OCI-M2 (cell line): ENCODE measurements around the gene C16orf96.

Experiments used
- DNase-seq: peaks from one replicate; lab custom pipeline; 2025; ENCODE audit not compliant: unreplicated experiment; lab: John Stamatoyannopoulos, UW

The C16orf96 gene

DNA sequence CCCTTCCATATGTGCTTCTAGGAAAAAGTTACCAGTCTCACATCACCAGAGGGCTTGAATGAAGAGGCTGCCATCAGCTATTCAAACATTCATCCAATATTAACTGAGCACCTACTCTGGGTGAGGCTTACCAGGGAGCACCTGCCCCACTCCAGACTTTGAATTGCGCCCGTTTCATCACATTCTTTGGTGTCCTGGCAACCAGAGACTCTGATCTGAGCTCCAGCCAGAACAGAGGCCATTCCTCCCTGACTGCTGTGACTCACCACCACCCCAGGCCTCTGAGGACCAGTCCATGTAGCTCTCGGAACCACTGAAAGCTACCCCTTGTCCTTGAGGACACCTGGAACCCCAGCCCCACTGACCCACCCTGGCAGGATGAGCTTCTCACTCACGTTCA is at the start of gene C16orf96:
Gene C16orf96, plus strand, starts transcription at position 229 of the 400 bp plus-strand sequence. Its CDS starts 150 bp downstream, at position 379.
- DNase-seq = no peak

DNA sequence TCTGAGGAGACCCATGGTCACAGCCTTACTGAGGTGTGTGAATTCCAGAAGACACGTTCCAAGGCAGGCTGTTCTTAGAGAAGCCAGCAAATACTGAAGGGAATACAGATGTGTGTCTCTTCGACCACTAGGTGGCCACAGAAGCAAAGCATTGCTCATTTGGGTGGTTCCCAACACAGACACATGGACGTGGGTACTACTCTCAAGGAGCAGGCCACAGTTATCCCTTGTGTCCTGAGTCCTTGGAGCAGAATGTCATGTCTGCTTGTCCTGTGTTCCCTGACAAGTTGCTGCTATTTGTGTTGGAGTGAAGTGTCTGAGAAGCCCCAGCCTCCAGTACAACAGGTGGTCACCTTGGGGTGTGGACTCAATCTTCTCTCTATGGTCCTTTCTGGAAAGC is 49.7 kb upstream of the C16orf96 start:
- no peak for DNase-seq

DNA sequence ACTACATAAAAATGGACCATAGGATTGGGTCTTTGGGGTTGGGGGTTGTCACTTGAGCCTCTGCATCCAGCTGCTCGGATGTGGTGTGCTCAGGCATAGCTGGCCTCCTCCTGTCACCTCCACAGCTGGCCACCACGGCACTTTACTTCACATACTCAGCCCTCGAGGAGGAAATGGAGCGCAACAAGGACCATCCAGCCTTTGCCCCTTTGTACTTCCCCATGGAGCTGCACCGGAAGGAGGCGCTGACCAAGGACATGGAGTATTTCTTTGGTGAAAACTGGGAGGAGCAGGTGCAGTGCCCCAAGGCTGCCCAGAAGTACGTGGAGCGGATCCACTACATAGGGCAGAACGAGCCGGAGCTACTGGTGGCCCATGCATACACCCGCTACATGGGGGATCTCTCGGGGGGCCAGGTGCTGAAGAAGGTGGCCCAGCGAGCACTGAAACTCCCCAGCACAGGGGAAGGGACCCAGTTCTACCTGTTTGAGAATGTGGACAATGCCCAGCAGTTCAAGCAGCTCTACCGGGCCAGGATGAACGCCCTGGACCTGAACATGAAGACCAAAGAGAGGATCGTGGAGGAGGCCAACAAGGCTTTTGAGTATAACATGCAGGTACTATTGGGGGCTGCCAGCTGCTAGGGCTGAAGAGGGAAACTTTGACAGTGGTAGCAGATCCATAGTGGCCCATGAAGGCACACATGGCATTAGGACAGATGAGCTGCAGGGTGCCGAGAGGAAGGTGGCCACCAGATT is 48.4 kb upstream of the C16orf96 start:
- DNase-seq = no peak

DNA sequence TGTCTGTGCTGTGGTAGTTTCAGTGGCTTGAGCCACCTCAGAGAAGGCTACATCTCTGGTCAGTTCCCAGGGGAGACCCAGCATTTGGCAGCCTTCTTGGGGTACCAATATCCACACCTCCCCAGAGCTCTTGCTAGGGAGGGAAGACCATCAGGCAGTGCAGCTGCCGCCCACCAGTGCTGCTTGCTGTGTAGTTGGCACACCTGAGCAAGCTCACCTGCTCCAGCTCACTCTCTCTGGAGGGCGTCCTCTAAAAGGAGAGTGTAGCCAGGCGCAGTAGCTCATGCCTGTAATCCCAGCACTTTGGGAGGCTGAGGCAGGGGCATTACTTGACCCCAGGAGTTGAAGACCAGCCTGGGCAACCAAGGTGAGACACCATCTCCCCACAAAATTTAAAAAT is 47.3 kb upstream of the C16orf96 start:
- DNase-seq = no peak

DNA sequence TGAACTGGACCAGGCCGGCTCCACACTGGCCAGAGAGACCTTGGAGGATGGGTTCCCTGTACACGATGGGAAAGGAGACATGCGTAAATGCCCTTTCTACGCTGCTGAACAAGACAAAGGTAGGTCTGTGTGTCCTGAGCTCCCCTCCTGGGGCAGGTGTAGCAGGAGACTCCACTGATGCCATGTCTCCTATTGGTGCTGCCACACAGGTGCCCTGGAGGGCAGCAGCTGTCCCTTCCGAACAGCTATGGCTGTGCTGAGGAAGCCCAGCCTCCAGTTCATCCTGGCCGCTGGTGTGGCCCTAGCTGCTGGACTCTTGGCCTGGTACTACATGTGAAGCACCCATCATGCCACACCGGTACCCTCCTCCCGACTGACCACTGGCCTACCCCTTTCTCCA is 46.7 kb upstream of the C16orf96 start:
- DNase-seq = no peak

DNA sequence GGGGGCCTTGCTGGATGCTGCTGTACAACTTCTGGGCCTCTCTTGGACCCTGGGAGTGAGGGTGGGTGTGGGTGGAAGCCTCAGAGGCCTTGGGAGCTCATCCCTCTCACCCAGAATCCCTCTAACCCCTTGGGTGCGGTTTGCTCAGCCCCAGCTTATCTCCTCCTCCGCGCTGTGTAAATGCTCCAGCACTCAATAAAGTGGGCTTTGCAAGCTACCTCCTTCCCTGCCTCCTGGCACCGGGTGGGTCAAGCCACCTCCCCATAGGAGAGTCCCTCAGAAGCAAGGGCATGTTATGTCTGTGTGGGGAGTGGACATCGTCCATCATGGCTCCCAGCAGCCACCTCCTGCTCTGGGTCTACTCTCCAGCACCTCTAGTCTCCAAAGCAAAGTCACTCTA is 46.0 kb upstream of the C16orf96 start:
- no peak for DNase-seq

DNA sequence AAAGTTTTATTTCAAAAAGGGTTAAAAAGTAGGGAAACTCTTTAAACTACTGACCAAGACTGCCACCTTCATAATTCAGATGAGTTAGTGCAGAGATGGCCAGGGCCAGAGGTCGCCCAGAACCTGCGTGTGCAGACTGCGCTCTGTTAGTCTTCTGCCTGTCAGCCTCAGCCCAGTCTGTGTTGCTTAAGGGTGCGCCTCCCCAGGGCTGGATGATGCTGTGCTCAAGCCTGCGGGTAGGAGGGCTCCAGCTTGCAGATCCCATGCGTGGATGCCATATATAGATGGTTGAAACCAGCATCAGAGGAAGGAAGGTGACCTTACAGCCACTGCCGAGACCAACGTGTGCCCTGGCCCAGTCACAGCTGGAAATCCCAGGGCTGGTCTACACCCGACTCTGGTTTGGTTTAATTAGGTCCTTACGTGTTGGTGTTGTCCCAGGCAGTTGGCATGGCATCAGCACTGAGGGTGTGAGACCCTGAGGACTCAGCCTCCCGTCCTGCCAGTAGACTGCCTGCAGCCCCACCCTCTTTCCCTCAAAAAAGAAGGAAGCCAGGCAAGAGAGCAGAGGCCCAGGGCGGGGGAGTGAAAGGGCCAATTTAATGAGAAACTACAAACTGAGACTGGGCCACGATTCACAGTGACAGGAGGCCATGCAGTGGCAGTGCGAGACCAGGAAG is 45.3 kb upstream of the C16orf96 start:
- DNase-seq = no peak

DNA sequence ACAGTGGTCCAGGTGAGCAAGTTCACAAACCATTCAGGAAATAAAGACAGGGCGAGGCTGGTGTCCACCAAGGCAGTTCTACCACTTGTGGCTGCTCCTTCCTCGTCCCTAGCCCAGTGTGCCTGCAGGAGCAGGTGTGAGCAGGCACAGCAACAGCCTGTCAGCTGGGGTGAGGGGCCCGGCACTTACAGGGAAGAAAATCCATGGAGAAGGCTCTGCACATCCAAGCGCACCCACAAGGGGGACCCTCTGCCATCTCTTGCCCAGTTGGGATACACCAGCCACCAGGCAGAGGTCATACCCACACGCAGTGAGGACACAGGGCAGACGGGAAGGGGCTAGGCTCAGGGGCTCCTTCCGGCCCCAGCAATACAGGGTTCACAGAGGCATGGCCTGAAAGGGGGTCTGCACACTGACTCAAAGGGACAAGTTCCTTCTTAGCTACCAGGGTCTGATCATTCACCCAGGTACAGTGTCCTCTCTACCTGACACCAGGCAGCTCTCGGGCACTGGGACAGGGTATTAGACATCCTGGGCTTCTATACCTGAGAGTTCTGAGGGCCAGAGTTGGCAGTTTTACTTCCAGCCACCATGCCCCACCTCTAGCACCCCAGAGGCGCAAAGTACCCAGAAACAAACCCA is 44.6 kb upstream of the C16orf96 start:
- no peak for DNase-seq

DNA sequence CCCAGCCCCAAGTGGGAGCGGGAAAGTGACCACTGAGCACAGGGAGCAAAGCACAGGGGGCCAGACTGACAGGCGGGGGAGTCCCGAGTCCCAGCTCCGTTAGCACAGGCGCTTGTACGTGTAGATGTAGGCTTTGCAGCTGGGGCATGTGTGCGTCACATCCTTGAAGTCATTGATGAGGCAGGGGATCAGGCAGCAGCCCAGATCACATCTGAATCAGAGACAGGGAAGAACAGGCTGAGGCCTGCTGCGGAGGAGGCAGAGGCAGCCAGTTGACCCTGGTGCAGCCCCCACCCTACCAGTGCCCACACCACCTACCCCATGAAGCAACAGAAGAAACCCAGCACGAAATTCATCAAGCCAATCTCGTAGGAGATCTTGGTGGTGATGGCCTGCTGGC is 43.7 kb upstream of the C16orf96 start:
- DNase-seq = no peak

DNA sequence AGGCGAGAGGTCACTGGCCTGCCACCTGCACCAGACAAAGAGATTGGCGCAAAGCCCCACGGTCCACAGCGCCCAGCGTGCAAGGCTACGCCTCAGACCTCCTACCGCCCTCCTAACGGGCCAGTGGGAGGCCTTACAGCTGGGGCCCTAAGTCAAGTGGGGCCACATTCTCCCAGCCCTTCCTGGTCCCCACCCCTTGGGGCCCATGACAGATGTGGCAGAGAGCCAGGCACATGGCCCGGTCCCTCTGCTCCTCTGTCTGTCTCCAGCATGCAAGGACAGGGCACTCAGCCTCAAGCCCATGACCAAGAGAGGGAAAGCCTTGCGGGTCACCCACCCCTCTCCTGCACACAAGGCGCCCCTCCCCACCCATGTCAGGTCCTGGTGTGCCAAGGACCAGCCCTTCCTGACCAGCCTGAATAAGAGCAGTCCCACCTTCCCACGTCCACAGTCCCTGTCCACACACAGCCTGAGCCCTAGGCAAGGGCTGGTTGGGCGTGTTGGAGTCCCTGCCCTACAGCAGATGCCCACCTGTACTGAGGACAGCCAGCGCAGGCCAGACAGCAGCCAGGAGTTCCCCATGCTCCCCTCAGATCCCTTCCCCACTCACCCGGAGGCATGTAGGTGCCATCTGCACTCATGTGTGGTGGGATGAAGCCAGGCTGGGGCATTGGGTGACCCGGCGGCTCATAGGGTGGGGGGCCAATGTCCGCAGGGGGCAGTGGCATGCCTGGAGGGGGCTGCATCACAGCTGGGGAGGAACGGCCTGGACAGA is 42.9 kb upstream of the C16orf96 start:
- no peak for DNase-seq

DNA sequence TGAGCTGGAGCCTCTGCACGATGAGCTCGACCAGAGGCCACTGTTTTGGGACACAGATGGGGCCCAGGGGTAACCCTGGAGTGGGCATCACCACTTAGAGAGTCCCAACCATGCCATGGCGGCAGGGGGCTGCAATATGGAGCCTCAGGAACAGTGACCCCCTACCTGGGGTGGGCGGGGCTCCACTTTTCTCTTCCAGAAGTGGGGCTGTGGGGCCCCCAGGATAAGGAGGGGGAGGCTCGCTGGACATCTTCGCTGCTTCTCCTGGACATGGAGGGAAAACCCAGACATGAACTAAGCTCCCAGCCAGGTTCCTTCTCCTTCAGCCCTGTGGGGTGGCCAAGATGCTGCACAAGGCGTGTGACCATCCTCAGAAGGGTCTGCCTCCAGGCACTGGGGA is 42.3 kb upstream of the C16orf96 start:
- no peak for DNase-seq

DNA sequence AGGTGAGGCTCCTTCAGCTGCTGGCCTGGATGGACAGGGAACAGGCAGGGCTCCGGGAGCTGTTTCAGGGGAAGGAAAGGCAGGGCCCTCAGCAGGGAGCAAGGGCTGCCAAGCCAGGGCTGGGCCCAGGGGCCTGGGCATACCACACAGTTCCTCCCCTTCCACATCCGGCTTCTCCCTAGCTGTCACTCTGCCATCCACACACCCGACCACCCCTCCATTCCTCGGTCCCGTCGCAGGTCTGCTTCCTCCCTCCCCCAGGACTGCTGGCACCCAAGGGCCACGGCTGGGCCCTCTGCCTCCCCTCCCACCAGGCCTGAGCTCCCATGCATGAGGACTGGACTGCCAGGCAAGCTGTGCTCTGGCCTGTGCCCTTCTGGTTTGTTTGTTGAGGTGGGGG is 41.5 kb upstream of the C16orf96 start:
- DNase-seq = no peak

DNA sequence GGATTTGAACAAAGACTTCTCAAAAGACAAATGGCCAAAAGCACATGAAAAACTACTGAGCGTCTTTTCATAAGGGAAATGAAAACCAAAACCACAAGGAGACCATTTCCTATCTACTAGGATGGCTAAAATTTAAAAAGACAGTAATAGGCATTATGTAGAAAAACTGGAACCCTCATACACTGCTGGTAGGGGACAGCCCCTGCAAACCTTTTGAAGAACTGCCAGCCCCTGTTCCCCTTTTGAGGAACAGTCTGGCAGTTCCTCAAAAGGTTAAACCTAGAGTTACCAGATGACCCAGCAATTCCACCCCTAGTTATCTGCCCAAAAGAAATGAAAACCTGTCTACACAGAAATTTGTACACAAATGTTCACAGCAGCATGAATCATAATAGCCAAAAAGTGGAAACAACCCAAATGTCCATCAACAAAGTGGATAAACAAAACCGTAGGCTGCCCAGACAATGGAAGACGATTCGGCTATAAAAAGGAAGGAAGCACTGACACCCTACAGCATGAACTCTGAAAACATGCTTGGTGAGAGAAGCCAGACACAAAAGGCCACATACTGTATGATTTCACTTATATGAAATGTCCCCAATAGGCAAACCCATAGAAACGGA is 40.4 kb upstream of the C16orf96 start:
- DNase-seq = no peak

DNA sequence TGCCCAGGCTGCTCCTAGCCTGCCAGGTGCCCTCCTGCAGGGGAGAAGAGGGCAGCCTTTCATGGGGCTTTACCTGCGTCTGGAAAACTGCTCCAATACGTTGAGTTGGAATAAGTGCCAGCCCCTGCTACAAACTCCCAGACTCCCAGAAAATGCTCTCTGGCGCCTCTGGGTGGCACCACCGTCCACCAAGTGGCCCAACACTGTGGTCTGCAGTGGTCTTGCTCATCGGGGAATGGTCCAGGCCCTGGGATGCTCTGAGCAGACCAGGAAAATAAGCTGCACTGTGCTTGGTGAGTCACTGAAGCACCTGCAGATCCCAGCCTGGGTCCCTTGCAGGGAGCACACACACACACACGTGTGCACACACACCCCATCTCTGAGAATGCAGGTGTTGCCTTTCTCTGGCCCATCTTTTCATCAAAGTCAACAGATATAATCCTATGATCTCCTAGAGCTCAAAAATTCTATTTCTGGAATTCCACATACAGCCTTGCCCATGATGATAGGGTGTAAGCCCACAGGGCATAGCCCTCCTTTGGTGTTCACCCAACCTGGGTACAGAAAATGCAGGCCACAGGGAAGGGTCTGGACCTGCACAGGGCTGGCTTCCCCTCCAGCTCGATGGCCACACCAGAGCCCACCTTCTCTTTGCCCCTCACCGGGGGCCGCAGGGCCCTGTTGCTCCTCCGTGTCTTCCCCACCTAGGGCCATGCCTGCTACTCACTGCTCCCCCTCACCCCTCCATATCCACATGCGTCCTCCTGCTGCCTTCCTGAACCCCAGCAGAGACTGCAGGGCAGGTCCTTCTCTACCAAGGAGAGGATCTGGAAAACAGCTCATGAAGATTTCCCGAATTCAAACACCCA is 38.1 kb upstream of the C16orf96 start:
- no peak for DNase-seq

DNA sequence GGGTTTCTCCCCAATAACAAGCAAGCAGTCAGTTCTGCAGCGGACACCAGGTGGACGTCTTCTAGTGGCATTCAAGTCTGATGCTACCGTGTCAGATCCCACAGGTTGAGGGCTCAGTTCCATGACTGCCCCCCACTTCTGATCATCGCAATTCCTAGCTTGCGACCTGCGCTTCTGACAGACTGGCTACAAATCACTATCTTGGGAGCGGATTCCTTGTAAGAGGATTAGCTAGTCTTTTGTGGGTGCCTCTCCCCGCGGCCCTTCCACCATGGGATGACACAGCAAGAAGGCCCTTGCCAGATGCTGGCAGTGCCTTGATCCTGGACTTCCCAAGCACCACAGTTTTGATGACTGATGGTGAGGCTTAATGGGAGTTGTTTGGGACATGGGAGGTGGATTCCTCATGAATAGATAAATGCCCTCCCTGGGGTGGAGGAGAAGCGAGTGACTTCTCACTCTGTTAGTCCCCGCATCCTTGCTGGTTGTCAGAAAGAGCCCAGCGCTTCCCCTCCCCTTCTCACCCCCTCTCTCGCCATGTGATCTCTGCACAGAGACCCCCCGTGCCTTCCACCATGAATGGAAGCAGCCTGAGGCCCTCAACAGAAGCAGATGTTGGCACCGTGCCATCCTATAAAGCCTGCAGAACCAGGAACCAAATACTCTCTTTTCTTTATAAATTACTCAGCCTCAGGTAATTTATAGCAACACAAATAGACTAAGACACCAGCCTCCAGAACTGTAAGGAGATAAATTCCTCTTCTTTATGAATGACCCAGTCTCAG is 36.7 kb upstream of the C16orf96 start:
- DNase-seq = no peak

DNA sequence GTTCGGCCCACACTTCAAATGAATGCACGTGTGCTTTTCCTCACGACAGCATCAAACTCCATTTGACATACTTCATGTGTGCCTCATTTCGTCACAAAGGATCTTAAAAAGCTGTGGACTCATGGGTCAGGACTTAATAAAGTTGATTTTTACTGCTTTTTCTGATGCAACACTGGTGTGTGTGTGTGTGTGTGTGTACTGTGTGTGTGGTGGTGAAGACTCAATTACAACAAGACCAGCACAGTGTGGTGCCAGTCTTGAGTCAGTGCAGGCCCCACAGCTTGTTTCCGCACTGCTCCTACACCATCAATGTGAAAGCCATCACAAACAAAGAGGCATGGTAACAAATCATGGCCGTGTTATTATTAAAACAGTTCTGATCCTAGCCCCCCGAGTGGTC is 35.2 kb upstream of the C16orf96 start:
- no peak for DNase-seq

DNA sequence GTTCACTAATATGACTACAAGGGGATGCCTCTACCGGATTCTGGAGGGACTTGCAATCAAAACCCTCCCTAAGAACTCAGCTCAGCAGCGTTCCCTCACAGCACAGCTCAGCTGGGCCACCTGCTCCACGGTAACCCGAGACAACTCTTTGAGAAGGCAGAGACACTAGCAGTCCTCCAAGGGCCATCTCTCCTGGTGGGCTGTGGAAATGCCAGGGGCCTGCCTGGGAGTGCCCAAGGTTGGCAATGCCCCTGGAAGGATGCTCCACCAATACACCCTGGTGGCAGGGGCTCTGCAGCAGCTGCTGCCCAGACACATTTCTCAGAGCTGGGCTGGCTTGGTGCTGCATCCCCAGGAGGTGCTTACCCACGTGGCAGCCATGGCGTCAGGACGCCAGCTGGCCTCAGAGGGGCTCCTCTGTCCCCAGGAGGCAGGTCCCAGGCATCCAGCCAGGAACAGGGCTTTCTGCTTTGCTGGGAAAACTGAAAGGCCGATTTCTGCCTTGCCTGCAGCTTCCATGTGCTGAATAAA is 34.0 kb upstream of the C16orf96 start:
- no peak for DNase-seq

DNA sequence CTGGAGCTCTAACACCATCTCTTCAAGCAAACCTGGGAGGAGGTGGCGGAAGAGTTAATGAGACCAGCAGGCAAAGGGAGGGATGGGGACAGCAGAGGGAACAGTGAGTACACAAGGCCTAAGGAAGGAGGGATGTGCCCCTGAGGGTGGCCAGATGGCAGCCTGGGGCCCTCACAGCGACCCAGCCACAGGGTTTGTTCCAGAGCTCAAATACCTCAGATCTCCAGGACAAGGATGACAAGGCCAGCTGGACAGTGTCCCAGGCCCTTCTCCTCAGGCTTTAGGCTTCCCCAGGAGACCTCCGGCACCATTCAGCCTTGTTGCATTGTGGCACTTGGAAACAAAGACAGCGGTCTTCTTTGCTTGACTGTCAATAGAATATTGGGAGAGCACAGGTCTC is 32.5 kb upstream of the C16orf96 start:
- no peak for DNase-seq

DNA sequence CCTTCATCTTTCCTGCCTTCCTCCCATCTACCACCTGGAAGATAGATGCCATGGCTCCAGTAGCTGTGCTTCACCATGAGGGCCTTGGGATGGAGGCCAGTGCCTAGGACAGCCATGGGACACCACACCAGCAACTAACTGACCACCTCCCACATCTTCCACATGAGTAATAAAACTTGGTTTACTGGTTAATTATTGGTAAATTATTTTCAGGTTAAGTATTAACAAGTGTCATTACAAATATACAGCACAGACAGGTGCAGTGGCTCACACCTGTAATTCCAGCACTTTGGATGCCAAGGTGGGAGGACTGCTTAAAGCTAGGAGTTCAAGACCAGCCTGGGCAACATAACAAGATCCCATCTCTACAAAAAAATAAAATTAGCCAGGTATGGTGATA is 31.6 kb upstream of the C16orf96 start:
- no peak for DNase-seq
